HG03045 (cell line): ENCODE data around the gene FAM174B.

Experiments used
- ATAC-seq: cut with Tn5 transposase; IDR thresholded peaks from one replicate; pipeline ENCODE4 v1.9.1; 2021; ENCODE audit warnings: mild to moderate bottlenecking, moderate library complexity; ENCODE audit not compliant: unreplicated experiment

The FAM174B gene

DNA sequence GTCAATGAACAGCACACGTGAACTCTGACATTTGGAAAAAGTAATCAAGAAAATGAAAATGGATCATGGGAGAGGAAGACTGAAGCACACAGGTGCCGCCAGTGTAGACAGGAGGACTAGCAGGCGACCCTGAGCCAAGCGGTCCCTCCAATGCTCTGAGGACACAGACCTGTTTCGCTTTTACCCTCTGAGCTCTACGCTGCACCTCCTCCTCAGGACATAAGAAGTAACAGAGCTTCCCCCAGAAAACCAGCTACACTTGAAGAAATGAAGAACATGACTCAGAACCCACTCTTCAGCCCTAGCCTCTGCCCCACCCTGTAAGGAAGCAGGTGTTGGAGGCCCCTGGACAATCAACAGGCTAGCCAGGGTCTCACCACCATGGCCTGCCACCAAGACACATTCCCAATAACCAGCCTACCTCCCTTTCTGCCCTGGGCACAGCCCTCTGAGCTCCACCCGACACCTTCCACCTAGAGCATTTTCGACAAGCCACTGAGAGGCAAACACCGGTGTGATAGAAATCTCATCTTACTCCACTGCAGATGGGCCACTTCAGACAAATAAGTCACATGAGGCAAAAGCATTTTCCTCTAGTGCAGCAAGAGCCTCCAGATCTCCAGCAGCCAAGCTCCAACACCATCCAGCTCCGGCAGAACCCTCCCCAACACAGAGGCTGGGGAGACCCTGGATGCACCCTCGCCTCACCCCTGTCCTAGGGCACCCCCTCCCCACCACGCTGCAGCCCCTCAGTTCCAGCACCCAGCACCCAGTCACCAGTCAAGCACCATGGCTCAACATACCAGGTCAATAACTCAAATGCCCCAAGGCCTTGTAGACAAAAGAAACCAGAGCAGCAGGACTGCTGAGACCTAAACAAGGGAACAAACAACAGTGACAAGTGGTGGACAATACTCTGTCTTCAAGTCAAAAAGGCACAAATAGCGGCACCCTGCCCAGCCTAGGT is 11.4 kb downstream of the FAM174B start:
- ATAC-seq = no peak

DNA sequence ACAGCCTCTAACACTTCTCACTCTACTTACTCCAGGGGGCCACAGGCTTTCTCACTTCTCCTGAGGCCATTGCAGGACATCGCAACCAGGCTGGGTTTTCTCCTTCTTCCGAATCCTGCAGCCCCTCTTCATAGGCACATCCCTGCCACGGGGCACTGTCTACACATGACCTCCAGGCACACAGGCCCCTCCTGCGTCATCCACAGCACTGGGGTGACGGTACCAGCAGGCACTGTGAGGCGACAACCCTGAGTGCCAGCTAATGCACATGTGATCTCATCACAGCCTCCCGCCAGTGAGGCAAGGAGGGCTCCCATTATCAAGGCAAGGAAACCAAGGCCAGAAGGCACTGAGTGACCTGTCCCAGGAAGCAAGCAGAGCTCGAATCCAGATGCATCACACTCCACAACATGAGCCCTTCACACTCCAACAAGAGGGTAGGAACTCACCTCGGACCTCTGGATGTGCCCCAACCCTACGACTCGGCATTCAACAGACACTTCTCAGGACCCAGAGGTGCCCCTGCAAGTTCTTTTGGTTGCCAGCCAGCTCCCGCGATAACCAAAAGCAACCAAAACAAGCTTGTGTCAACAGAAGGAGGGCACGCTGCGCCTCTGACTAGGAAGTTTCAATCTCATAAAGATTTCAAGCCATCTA is 16.7 kb downstream of the FAM174B start:
- no peak for ATAC-seq

DNA sequence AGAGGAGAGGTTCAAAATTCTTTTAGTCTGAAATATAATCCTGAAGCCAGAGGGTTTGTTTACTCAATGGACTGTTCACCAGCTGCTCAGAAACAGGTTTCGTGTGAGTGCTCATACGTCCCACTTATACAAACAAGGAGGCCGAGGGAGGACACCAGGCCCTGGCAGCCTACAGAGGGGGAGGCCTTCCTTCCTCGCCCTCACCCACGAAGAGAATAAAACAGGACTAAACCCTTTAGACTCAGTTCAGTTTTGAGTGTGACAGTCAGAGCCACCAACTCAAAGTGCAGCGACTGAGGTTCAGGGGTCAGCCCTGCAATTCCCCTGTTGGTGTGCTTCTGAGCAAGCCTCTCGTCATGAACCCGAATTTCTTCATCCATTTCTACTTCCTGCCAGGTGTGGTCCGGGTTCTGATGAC is 17.3 kb downstream of the FAM174B start:
- no peak for ATAC-seq

DNA sequence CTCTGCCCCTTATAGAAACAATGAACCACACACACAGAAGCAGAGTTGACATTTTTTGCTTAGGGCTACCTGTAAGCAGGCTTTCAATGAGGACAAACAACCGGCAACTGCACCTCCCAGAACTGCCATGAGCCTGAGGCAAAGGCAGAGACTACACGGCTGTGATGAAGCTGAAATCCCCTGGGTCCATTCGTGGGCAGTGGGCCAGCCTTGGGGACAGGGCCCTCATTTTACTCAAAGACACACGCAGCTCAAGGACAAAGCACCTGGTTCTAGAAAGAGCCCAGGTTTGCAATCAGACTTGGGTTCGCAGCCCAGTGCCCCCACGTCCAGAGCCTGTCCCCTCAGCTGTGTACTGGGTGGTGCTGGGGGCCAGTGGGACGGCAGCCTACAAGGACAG is 17.9 kb downstream of the FAM174B start:
- no peak for ATAC-seq

DNA sequence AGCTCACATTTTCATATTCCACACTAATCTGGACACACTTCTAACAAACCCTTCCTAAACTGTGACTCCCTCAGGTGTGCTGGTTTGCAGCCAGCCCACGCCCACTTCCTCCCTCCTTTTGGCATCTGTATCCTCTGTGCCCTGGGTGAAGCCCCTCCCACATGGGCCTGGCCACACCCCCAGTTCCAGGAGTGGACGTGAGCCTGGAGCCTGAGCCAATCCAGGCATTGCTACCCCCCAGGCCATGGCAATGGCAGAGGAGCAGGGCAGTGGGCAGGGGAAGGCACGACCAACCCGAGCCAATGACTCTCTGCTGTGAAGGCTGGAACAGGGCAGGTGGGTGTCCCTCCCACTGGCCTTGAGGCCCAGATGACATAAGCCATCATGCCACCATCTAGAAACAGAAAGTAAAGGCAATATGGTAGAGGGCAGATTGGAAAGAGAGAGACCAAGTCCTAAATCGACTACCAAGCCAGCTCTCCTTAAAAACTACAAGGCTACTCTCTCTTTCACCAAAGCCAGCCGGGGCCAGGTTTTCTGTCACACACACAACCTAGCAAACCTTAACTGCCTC is 18.6 kb downstream of the FAM174B start:
- ATAC-seq = no peak

DNA sequence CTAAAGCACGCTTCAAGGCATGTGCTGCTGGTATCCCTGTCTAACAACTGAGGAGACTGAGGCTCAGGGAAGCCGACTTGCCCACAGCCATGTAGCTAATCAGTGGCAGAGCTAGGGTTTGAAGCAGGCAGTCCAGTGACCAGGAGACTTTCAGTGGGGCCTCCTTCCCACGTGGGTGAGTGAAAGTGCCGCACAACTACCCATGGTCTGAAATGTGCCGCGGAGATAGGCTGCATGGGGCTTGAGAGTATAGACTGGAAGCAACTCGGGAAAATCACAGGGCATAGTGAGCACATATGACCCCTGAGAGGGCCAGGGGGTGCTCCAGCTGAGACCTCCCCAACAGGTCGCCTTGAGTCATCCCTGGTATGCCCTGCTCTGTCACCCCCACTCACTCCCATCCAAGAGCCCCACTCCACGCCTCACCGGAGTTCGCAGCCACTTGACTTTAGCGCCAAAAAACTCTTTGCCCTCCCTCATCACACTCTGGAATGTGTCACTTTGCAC is 19.1 kb downstream of the FAM174B start:
- ATAC-seq = no peak

DNA sequence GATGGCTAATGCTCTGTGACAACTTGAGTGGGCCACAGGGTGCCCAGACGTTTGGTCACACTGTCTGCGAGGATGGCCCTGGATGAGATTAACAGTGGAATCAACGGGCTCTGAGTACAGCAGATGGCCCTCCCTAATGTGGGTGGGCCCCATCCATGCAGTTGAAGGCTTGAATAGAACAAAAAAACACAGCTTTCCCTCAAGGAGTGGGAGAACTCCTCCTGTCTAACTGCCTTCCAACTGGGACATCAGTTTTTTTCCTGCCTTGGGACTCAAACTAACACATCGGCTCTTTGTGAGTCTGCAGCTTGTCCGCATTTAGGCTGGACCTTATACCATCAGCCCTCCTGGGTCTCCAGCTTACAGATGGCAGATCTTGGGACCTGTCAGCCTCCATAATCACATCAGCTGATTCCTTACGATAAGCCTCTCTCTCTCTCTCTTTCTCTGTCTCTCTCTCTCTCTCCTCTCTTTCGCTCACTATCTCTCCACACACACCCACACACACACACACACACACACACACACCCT is 20.8 kb downstream of the FAM174B start:
- ATAC-seq = no peak

DNA sequence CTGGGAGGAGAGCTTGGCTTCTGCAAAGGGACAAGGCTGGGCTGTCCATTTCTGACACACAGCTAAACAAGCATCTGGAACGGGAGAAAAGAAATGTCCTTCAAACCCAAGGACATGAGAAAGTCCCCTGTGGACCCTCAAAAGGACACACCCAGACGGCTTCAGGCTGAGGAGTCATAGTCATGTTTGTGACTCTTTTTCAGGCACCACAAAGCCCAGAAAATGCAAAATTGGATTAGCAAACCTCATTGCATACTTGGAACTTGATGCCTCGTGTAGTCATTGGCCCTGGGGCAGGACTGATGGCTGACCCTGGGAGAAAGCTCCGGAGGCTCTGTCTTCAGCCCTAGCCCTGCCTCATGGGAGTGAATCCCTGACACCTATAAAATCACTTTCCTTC is 21.5 kb downstream of the FAM174B start:
- no peak for ATAC-seq

DNA sequence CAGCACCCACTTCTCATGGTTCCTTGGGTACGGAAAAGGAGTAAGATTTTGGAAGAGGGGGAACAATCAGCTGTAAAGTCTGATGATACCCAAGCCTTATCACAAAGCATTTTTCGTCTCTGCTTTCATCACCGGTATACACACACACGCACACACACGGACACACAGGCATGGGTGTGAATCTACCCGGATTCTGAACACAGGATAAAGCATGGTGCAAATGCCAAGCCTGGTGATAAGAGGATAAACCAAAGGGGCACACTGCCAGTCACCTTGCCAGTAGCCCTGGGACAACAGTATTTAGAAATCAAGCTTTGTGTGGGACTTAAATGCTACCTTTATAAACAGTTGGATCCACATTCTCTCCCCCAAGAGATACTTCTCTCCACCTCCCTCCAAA is 22.2 kb downstream of the FAM174B start:
- ATAC-seq = no peak

DNA sequence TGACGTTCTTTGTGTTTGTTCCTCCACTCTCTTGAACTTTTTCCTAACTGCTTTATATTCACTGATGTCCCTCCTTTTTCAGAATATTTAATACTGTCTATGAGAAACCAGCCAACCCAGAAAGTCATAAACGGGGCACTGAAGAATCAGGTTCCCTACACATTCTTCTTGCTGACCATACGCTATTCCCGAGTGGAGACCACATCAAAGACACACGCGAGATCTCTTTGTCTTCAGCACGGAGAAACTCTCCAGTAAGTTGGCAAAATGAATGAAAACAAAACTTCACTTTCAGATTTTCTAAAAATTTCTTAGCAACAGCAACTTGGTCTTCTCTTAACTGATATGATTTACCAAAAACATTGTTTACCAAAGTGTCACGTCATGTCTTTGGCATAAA is 22.6 kb downstream of the FAM174B start:
- no peak for ATAC-seq

DNA sequence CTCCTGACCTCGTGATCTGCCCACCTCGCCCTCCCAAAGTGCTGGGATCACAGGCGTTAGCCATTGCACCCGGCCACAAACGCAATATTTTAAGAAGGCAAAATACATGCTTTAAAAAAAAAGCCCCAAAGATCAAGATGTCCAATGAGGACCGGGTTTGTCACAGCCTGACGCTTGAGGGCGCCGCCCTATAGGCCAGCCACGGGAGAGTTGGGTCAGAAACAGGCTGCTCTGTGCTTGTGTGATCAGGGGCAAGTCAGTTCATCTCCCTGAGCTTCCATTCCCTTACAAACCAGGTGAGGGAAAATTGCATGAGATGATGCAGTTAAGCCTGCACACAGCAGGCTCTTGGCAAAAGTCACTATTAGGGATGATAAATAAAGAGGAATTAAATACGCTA is 23.9 kb downstream of the FAM174B start:
- ATAC-seq = no peak

DNA sequence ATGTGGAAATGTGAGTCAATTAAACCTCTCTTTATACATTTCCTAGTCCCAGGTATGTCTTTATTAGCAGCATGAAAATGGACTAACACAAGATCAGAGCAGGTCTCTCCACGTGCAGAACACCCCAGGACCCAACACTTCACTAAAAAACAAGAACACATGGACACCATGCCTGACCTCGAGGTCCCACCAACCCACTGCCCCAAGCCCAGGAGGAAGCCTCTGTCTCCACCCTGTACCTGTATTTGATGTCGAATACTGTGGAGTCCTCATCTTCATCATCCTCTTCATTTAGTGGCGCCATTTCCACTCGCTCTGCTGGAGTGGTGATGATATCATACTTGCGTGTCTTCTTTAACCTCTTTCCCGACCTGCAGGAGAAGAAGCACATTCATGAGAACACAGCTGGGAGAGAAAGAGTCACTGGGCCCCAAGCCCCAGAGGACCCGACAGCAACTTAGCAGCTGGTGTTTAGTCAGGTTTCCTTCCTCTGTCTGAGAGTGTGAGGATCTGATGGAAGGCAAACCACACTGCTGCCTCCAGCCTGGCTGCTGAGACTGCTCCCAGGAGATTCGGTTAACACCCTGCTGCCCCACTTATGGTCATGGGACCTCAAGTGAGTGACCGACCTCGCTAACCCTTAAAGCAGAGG is 25.5 kb downstream of the FAM174B start:
- ATAC-seq = no peak

DNA sequence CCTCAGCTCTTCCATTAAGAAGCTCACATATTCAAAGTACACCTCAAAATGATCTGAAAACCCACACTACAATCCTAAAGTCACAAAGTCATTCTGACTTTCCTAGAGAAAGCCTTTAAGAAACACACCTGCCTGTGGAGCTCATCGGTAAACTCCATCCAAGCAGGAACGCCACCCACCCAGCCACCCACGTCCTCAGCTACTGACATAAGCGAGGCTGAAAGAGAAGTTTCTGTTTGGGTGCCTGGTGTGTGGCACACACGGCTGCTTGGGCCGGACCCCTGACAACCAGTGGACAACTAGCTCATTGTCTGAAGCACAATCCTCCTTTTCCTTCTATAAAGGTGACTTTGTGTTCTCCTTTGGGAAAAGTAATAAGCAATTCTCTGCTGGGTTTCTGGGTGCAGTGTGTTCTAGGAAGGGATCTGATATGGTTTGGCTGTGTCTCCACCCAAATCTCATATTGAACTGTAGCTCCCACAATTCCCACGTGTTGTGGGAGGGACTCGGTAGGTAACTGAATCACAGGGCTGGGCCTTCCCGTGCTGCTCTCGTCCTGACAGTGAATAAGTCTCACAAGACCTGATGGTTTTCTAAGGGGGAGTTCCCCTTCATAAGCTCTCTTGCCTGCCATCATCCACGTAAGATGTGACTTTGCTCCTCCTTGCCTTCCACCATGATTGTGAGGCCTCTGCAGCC is 26.1 kb downstream of the FAM174B start:
- no peak for ATAC-seq

DNA sequence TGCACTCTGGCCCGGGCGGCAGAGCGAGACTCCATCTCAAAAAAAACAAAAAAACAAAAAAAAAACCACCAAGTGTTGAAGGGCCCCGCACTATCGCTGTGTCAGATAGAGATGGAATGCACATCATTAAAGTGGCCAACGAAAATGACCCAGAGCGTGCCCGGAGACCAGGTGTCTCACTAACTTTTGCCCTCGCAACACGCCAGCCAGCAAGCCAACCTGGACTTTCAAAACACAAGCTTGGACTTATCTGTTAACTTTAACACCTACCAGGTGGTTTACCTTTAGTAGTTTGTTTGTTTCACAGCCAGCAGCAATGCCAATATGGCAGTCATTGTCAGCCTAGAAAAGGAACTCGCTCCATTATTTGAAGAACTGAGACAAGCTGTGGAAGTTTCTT is 28.6 kb downstream of the FAM174B start:
- no peak for ATAC-seq

DNA sequence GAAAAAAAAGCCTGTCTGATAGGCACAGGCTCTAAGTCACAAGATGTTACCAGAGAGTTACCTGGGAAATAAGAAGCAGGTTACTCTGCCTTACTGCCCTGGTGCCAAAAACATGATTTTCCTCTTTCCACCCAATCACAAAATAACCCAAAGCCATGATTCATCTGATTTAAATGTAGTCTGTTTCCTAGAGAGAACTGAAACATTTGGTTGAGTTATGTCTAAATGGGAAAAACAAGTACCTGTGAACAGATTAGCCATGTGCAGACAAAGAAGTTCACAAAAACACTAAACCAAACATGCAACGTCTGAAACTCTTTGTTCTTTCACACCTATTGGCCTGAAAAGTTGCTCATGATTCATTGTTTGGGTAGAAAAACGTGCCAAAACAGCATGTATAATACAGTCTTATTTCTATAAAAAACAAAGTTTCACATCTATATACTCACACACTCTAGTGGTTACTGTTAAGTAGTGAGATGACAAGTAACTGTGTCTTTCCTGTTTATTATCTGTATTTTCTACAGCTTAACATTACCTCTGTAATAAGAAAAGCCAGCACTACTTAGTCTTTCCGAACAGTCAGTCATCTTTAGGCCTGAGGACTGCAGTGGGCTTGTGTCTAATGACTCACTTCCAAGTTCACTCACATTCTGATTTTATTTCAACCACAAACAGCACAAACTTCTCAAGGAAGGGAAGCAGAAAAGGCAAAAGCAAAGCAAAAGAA is 30.2 kb downstream of the FAM174B start:
- ATAC-seq = peak; percentile 55

DNA sequence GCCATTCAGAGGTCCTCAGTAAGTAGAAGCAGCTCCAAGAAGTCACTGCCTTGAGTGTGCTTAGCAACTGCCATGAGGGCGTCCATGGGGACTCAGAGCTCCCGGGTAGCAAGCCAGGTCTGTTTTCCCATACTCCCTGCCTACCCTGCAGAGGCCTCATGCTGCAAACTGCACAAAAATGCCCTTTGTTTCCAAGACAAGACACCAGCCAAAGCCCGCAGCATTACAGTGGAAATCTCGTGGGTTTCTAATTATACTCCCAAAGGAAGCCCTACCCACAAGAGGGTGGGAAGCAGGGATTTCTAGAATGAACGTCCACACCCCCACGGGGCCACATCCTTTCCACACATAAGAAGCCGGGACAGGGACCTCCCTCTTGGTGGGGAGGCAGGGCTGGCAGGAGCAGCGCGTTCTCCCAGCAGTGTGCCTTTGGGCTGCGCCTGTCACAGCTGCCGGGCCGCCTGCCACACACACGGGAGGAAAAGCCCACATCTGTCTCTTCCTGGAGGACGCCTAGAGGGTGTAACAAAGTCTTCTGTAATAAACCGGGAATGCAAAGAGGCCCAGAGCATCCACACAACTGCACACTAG is 31.1 kb downstream of the FAM174B start:
- ATAC-seq = no peak

DNA sequence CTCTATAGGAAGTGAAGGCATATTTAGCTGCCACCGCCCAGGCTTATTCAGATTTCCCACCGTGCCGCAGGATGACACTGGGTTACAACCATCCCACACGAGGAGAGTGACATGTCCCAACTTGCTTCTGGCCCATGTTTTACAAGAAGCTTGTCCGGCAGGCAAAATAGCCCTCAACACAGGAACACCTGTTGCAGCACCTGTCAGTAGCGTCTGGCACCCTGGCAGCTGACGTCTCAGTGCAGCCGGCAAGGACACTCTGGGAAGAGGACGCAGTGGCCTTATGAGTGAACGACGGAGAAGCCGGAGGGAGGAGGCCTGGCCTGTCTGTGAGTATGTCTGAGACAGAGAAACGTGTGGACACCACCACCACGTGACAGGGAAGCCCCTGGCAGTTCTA is 32.1 kb downstream of the FAM174B start:
- no peak for ATAC-seq

DNA sequence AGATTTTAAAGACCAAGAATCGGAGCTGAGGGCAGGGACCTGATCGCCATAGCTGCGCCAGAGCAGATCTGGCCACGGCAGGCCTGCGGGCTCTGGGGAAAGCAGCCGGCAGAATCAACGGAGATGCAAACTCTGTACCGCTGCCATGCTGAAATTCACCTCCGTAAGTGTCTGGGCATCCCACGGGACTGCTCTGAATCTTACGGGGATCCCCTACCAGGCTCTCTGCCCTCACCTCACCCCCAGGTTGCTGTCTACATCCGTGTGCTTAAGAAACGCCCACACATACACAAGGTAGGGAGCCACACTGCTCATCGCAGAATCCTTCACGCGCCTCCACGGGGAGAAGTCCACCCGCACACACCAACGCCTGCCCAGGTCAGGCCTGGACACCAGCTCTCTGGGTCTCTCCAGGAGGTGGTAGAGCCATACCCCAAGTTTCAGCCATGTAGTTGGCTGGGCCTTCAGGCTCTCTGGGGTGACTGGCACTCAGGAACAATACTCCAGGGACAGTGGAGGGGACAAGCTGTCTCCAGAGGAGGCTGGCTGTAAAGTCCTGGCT is 33.5 kb downstream of the FAM174B start:
- ATAC-seq = no peak

DNA sequence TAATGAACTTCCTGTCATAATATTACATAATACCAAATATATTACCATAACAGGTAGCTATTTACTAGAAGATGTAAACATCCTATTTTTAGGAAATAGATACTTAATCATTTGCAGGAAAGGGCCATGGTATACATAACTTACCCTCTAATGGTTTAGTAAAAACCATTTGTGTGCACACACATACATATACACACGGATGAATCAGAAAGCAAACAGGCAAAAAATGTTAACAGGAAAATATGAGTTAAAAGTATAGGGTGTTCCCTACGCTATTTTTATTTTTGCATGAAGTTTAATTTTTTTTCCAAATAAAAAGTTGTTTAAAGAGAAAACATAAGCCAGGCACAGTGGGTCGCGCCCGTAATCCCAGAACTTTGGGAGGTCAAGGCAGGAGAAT is 34.6 kb downstream of the FAM174B start:
- no peak for ATAC-seq
